Natural killer cell (primary cell): ENCODE data around the gene HSPA4. TPM values are rescaled to one million over a fixed set of nuclear protein-coding genes. Genes with fewer than 3 reads are reported as not detected.
A peak's percentile ranks its signal among the peaks of the same experiment; 100 is the strongest.

Experiments used
- ATAC-seq, 3 donors: fragments of 150-1000 bp in 2 of 3; fragments of 200-7000 bp in 1 of 3; cut with Tn5 transposase; 1 replicate in 1 of 3; 2 replicates in 2 of 3; pipeline ENCODE4 v1.10.0; 2021; ENCODE audit warnings: mild to moderate bottlenecking in 2 of 3, moderate library complexity in 2 of 3
- DNase-seq, 2 donors: peaks; one replicate each; pipeline versions ENCODE4 v3.0.0 to v3.0.0-alpha.2; 2013 to 2021; ENCODE audit warnings: mixed read lengths in 1 of 2
- H3K27ac ChIP-seq: one replicate; pipeline ENCODE4 v1.5.1; 2013; ENCODE audit warnings: mild to moderate bottlenecking, low read length
- H3K27me3 ChIP-seq: one replicate; pipeline ENCODE4 v1.6.1; 2013; ENCODE audit warnings: low read length; ENCODE audit not compliant: control insufficient read depth, insufficient read depth
- H3K36me3 ChIP-seq: one replicate; pipeline ENCODE4 v1.6.1; 2013; ENCODE audit warnings: low read length; ENCODE audit not compliant: control insufficient read depth, insufficient read depth
- H3K4me1 ChIP-seq: one replicate; pipeline ENCODE4 v1.6.1; 2013; ENCODE audit warnings: low read length; ENCODE audit not compliant: control insufficient read depth, insufficient read depth
- H3K4me3 ChIP-seq: one replicate; pipeline ENCODE4 v1.5.1; 2013; ENCODE audit warnings: low read length
- H3K9me3 ChIP-seq: one replicate; pipeline ENCODE4 v1.6.1; 2013; ENCODE audit warnings: low read length; ENCODE audit not compliant: control insufficient read depth, insufficient read depth
- H3K27ac Mint-ChIP-seq, 2 donors: one replicate each; pipeline ENCODE4 v1.8.0; 2022; ENCODE audit warnings: mild to moderate bottlenecking in 2 of 2, mixed read lengths in 2 of 2, moderate library complexity in 1 of 2
- H3K27me3 Mint-ChIP-seq, 2 donors: one replicate each; pipeline ENCODE4 v1.8.0; 2022; ENCODE audit warnings: low read depth in 2 of 2, mixed read lengths in 2 of 2
- H3K36me3 Mint-ChIP-seq: one replicate; pipeline ENCODE4 v1.8.0; 2022; ENCODE audit warnings: mixed read lengths
- H3K4me1 Mint-ChIP-seq, 2 donors: one replicate each; pipeline ENCODE4 v1.8.0; 2022; ENCODE audit warnings: mixed read lengths in 2 of 2
- H3K4me3 Mint-ChIP-seq: one replicate; pipeline ENCODE4 v1.8.0; 2022; ENCODE audit warnings: mild to moderate bottlenecking, moderate library complexity, mixed read lengths
- H3K9me3 Mint-ChIP-seq, 2 donors: one replicate each; pipeline ENCODE4 v1.8.0; 2022; ENCODE audit warnings: mixed read lengths in 2 of 2
- CTCF ChIP-seq: fragments of 200-600 bp; IDR thresholded peaks from one replicate; pipeline ENCODE4 v1.8.0; 2022; ENCODE audit warnings: antibody characterized with exemption
- WGBS: methylation state at CpG from one replicate; pipeline ENCODE4 v1.1.7; 2013; ENCODE audit warnings: missing lambda C conversion rate; ENCODE audit not compliant: insufficient coverage; 5-methylcytosine and 5-hydroxymethylcytosine counted together
- intact Hi-C: fragments of 100-400 bp; cut with micrococcal nuclease; formaldehyde crosslinking; loops from one replicate; pipeline ENCODE4 v1.14.2; 2022
- total RNA-seq, 4 donors: library from RNA; stranded (reverse); fragments of 120-200 nt in 1 of 4; gene quantifications; one replicate each; pipeline versions ENCODE4 v1.2.3 to v1.2.4, GENCODE V29; 2013 to 2022

The HSPA4 gene
- total RNA-seq, 3 donors from 2014 or later (not counting 1 experiment from before 2014, with no cell fraction given) = 38.3 to 58.6 (median 43.0) TPM

- Histone ChIP-seq H3K27ac (no peak overlapping the region), H3K27me3 (no peaks in the 10 kb centered on the region), H3K4me3 (no peak overlapping the region), H3K4me1 (peaks cover 10% of the 10 kb centered on the region), H3K36me3 (no peaks in the 10 kb centered on the region), H3K9me3 (no peaks in the 10 kb centered on the region)
- no peaks in the 10 kb centered on the region for H3K9me3 Mint-ChIP-seq
- no peak overlapping the region for H3K27ac Mint-ChIP-seq
- DNase-seq (no peak), ATAC-seq (no peak)
- H3K36me3 Mint-ChIP-seq = no peaks in the 10 kb centered on the region
- H3K4me3 Mint-ChIP-seq = no peak overlapping the region
- H3K4me1 Mint-ChIP-seq = peaks cover 20 to 26% of the 10 kb centered on the region in 2 donors
- WGBS = 82% methylated on average over 1 of the region's 1 CpG
- H3K27me3 Mint-ChIP-seq = no peaks in the 10 kb centered on the region
- intact Hi-C loops = no loop called here
- no peak for TF ChIP-seq CTCF
Observed at GRCh38 chr5:133029416-133029815, 22.4 kb upstream of the HSPA4 start.

GRCh38 chr5:133030343-133031005, 21.3 kb upstream of the HSPA4 start:
- DNase-seq (no peak), ATAC-seq (no peak)
- no peaks in the 10 kb centered on the region for H3K9me3 Mint-ChIP-seq
- H3K27ac ChIP-seq = no peak overlapping the region
- no peak for TF ChIP-seq CTCF
- no peaks in the 10 kb centered on the region for H3K36me3 ChIP-seq
- H3K27me3 Mint-ChIP-seq = no peaks in the 10 kb centered on the region
- H3K36me3 Mint-ChIP-seq = no peaks in the 10 kb centered on the region
- H3K9me3 ChIP-seq = no peaks in the 10 kb centered on the region
- H3K27me3 ChIP-seq = no peaks in the 10 kb centered on the region
- peaks cover 14 to 23% of the 10 kb centered on the region in 2 donors for H3K4me1 Mint-ChIP-seq
- no peak overlapping the region for H3K4me3 ChIP-seq
- H3K4me3 Mint-ChIP-seq = no peak overlapping the region
- intact Hi-C loops = no loop called here
- no peak overlapping the region for H3K27ac Mint-ChIP-seq
- peaks cover 6% of the 10 kb centered on the region for H3K4me1 ChIP-seq
- WGBS = 100% methylated on average over 2 of the region's 2 CpGs

- Histone ChIP-seq H3K4me1 (peaks cover 4% of the 10 kb centered on the region), H3K4me3 (no peak overlapping the region), H3K36me3 (no peaks in the 10 kb centered on the region), H3K27ac (peak overlapping the region; percentile 65), H3K27me3 (no peaks in the 10 kb centered on the region), H3K9me3 (no peaks in the 10 kb centered on the region)
- 43% methylated on average over 6 of the region's 6 CpGs for WGBS
- H3K4me1 Mint-ChIP-seq = peaks cover 9 to 10% of the 10 kb centered on the region in 2 donors
- H3K27ac Mint-ChIP-seq = peak overlapping the region in 1 of 2 donors; percentile 10
- no peaks in the 10 kb centered on the region for H3K27me3 Mint-ChIP-seq
- no peak overlapping the region for H3K4me3 Mint-ChIP-seq
- H3K36me3 Mint-ChIP-seq = no peaks in the 10 kb centered on the region
- no peaks in the 10 kb centered on the region for H3K9me3 Mint-ChIP-seq
- ATAC-seq (peak; percentile 83 to 100 (median 95)), DNase-seq (peak in 1 of 2 donors; percentile 43)
- intact Hi-C loops = no loop called here
- no peak for TF ChIP-seq CTCF
Observed at GRCh38 chr5:133032852-133033742, 18.7 kb upstream of the HSPA4 start.
